GM12872 (cell line): ENCODE measurements around the gene EFNA5.

Source experiments
- TF ChIP-seq, protein P1 (sequence below): IDR thresholded peaks from 3 replicates; pipeline ENCODE4 v1.5.1; 2011; ENCODE audit warnings: low read depth, mild to moderate bottlenecking, low read length, moderate library complexity; ENCODE audit not compliant: insufficient read depth

EFNA5 gene

DNA sequence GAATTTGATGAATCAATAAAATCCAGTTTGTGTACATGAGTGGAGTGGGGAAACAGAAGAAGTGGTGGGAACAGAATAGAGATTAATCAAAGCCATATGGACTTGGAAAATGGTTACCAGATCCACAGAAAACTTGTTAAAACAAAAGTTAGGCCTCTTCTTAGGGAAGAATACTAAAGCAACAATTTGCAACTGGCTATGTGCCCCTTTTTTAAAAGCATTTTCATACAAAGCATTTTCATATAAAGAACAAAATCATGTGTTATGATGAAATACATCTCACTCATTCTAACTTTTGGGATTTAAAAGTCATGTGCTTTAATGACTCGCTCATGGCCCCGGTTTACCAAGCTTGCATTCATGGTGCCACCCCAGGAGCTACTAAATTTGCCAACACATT lies 276.9 kb downstream of the EFNA5 start:
- TF ChIP-seq, protein P1, sequence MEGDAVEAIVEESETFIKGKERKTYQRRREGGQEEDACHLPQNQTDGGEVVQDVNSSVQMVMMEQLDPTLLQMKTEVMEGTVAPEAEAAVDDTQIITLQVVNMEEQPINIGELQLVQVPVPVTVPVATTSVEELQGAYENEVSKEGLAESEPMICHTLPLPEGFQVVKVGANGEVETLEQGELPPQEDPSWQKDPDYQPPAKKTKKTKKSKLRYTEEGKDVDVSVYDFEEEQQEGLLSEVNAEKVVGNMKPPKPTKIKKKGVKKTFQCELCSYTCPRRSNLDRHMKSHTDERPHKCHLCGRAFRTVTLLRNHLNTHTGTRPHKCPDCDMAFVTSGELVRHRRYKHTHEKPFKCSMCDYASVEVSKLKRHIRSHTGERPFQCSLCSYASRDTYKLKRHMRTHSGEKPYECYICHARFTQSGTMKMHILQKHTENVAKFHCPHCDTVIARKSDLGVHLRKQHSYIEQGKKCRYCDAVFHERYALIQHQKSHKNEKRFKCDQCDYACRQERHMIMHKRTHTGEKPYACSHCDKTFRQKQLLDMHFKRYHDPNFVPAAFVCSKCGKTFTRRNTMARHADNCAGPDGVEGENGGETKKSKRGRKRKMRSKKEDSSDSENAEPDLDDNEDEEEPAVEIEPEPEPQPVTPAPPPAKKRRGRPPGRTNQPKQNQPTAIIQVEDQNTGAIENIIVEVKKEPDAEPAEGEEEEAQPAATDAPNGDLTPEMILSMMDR, result no peak

DNA sequence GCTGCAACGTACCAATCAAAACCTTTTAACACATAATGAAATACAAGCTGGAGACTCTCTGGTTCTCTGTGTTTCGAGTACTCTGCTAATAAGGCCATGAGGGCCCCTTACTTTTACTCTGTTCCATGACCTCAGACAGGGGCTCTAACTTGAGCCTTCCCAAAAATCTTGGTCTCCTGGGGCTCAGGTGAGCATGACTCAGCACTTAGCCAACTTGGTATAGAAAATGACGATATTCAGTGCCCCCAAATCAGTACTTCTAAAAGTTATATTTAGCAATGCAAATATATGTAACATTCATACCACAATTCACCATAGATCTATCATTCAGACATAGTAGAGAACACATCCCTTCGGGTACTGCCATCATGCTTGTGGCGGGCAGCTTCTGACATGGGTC lies 278.9 kb downstream of the EFNA5 start:
- TF ChIP-seq, protein P1, result no peak

DNA sequence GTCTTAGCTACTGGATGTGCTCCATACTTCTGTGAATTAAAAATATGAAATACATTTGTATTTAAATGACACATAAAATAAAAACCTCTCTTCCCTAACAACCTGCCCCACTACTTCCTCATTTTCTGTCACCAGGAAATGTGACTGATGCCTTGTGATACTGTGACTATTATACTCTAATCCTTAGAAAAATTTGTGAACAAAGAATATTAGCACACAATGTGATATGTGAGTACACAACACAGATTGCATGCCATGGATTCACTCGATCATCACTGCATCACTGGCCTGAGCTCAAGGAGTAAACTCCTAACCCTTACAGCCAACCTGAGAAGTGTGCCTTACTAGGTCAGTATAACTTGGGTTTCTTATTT lies 281.0 kb downstream of the EFNA5 start:
- TF ChIP-seq, protein P1, result no peak

DNA sequence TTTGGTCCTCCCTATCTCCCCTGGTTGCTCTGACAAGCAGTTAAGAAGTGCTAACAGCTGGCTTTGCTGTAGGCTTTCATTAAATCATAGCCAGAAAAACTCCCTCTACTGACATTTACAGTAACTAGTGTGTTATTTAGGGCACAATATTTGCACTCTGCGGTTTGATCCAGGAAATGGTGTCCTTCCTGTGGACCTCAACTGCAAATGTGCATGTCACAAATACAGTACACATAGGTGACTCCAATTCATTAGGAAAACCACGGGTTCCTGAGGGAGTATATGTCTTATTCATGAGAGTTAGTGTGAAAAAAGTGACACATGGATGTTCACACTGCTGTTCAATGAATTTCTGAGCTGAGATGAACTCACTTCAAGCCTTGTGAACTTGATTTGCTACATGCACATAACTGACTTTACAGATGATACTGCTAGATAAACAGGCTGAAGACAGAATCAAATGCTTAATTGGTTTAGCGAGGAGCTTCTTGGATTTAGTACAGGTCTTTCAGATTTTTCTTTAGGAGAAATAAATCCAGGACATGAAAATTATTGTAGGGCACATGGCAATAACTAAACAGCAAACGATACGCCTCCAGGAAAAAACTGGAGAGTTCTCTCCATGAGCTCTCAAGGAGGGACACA lies 281.5 kb downstream of the EFNA5 start:
- TF ChIP-seq, protein P1, result 0 out of 3 replicates have a peak, but pooled peaks have one; percentile 0

DNA sequence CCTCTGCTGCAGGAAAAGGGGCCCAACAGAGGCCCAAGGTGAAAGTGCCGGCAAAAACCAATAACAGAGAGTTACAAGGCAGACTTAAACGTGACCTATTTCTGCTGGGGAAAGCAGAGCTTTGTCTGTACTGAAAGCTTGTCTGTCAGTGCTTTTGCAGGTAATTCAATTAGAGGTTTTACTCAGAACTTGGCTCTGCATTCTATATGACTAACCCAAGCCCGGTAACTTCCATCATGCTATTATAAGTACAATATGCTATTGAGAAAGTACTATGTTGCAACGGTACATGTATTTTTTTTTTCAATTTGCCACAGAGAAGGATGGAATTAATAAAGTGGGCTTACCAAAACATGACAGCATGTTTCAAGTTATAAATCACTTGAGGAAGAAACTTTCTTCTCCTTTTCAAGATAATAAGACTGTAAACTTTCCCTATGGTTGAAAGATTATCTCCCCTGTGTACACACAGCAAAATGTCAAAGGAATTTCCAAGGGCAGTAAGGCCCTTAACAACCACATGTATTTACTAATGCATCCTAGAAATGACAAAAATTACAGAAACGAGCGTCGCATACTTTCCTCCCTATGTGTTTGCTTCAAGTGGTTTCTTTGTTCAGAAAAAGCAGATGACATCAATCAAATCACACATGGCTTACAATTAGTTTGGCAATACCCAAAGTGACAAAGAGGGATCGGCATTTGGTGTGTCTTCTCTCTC lies 282.4 kb downstream of the EFNA5 start:
- TF ChIP-seq, protein P1, result no peak

DNA sequence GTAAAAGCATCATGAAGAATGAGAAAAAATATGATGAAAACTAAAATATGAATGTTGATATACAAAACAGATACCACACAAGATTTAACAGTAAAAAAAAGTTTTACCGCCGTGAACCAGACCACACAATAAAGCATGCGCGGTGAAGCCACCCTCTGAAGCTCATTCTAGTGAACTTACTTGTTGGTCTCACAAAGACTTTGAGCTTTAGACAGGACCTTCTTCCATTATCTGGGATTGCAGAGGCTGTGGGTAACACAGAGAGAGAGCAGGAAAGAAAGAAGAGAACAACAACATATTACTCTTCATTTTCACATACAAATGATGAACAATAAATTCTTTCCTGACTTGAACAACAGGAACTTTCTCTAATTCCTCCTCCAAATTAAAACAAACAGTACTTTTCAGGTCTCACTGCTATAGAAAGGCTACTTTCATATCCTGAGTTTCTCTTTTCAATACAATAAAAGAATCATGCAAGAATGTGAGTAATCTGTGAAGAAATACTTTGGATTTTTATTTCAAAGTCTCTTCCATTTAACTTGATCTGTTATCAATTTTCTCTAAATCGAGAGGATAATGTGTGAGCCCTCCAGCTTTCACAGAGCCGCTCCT lies 283.1 kb downstream of the EFNA5 start:
- TF ChIP-seq, protein P1, result no peak

DNA sequence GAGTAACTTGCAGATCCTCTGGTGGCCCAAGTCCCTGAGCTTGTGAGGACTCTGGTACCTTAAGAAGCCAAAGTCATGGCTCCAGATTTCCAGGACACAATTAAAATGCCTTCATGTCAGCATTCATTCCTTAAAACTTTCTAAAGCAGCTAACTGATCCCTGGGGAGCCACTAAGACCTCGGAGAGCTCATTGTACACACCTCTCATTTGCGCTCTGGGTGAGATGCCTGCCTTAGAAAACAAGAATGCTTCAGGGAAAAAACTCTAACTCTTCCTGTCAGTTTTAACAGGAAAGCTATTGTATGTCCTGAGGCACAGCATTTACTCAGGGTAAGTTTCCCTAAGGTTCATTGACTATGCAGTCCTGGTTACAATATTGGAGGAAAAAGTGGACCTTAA lies 285.0 kb downstream of the EFNA5 start:
- TF ChIP-seq, protein P1, result no peak
